HG02571 (cell line): ENCODE results near the gene DNAH7.
A peak's percentile ranks its signal among the peaks of the same experiment; 100 is the strongest.

Source experiments
- ATAC-seq: cut with Tn5 transposase; IDR thresholded peaks from one replicate; pipeline ENCODE4 v1.9.1; 2021; ENCODE audit warnings: mild to moderate bottlenecking, moderate library complexity; ENCODE audit not compliant: unreplicated experiment

Gene DNAH7

GRCh38 chr2:196079052-196079451 lies 10.4 kb upstream of the DNAH7 start:
- ATAC-seq, result no peak

- no peak for ATAC-seq
These were observed 9.2 kb upstream of the DNAH7 start for GRCh38 chr2:196077821-196078220.

- no peak for ATAC-seq
These were observed 8.3 kb upstream of the DNAH7 start for GRCh38 chr2:196076778-196077568.

- ATAC-seq, result no peak
These were observed 6.6 kb upstream of the DNAH7 start for GRCh38 chr2:196075196-196075595.

GRCh38 chr2:196074631-196075030 lies 6.0 kb upstream of the DNAH7 start:
- ATAC-seq, result no peak

GRCh38 chr2:196073521-196073920 lies 4.9 kb upstream of the DNAH7 start:
- no peak for ATAC-seq

- no peak for ATAC-seq
These were observed 1.6 kb downstream of the DNAH7 start for GRCh38 chr2:196067088-196067382.

GRCh38 chr2:196066291-196067087 lies 2.1 kb downstream of the DNAH7 start:
- no peak for ATAC-seq

GRCh38 chr2:196063773-196064172 lies 4.9 kb downstream of the DNAH7 start:
- no peak for ATAC-seq

GRCh38 chr2:196059491-196059960 lies 9.1 kb downstream of the DNAH7 start:
- ATAC-seq, result no peak

GRCh38 chr2:196054631-196055030 lies 14.0 kb downstream of the DNAH7 start:
- ATAC-seq, result no peak

GRCh38 chr2:196046123-196046917 lies 22.3 kb downstream of the DNAH7 start:
- peak; percentile 73 for ATAC-seq

- ATAC-seq, result no peak
These were observed 26.9 kb downstream of the DNAH7 start for GRCh38 chr2:196041786-196042185.

- ATAC-seq, result no peak
These were observed 28.4 kb downstream of the DNAH7 start for GRCh38 chr2:196040218-196040617.

- no peak for ATAC-seq
These were observed 32.2 kb downstream of the DNAH7 start for GRCh38 chr2:196036442-196036841.

GRCh38 chr2:196018037-196018436 lies 50.6 kb downstream of the DNAH7 start:
- ATAC-seq, result no peak

GRCh38 chr2:196012314-196012713 lies 56.3 kb downstream of the DNAH7 start:
- ATAC-seq, result no peak

- ATAC-seq, result no peak
These were observed 68.1 kb downstream of the DNAH7 start for GRCh38 chr2:196000551-196000950.

- no peak for ATAC-seq
These were observed 70.6 kb downstream of the DNAH7 start for GRCh38 chr2:195998070-195998469.

- no peak for ATAC-seq
These were observed 73.1 kb downstream of the DNAH7 start for GRCh38 chr2:195995499-195995898.

GRCh38 chr2:195993623-195994022 lies 75.0 kb downstream of the DNAH7 start:
- no peak for ATAC-seq
